Measurements from ENCODE around the gene PTPN4. TPM values are rescaled to one million over a fixed set of nuclear protein-coding genes. Genes with fewer than 3 reads are reported as not detected.

PTPN4 gene
- total and polyA plus RNA-seq, 10 of the 15 experiments (the other 5 are each of a cell fraction or from before 2014, with no cell fraction given): 5.0 to 29.7 (median 23.7) TPM

DNA sequence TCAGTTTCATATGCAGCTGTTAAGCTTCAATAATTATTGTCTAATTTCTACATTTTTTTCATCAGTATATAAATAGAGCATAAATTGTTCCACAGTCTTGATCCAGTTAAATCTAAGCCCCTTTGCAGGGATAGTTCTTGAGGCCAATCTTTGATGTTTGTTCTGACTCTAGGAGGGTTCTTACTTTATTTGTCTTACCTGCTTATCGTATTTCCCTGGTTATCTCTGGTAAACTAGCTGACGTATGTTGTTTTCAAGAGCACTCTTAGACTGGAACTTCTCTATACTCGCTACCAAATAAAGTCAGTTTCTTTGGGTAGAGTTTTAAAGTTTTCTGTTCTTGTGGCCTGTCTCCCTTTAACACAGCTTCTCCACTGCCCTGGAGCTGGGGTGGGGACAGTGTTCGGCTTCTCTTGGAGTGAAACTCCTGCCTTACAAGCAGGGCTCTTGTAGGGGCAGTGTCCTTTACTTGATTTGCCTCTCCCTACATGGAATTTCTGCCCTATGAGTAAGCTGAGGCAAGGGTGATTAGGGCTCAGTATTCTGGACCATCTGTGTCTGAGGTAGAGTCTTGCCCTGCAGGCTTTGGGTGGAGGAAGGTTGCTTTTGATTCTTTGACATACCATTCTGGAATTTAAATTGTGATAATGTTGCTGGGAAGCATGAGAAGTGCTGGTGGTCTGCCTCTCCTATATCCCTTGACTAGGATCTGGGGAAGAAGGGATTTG is 90.3 kb downstream of the PTPN4 start:
- Histone ChIP-seq H2AFZ (ENCODE audit: control insufficient read depth, low read depth, low read length) (no peak overlapping the region), H3K4me1 (ENCODE audit: control insufficient read depth, insufficient read depth, low read length) (no peaks in the 10 kb centered on the region), H3K27me3 (replicated peaks in 1 of 2; ENCODE audit: control insufficient read depth in 2 of 2, insufficient read depth in 2 of 2, low read length in 1 of 2) (no peaks in the 10 kb centered on the region), H3K4me2 (ENCODE audit: control insufficient read depth, insufficient read depth) (no peak overlapping the region), H3K79me2 (ENCODE audit: control insufficient read depth, insufficient read depth, low read length) (no peaks in the 10 kb centered on the region; the same call in 1 of the 2 replicates), H3K36me3 (ENCODE audit: control insufficient read depth in 2 of 2, insufficient read depth in 2 of 2, low read length in 1 of 2) (no peaks in the 10 kb centered on the region), H3K9ac (ENCODE audit: control insufficient read depth, insufficient read depth, low read length) (no peak overlapping the region), H3K9me3 (replicated peaks; ENCODE audit: control insufficient read depth, insufficient read depth, low read length) (peaks cover 24% of the 10 kb centered on the region), H3K4me3 (no peak overlapping the region), H3K27ac (ENCODE audit: control insufficient read depth, insufficient read depth) (no peak overlapping the region), H4K20me1 (ENCODE audit: control insufficient read depth, insufficient read depth) (no peaks in the 10 kb centered on the region)
- ChIA-PET SMC1A (ENCODE audit: uncharacterized antibody, unreplicated experiment) (interaction anchor here (0.6 kb wide), 1 partner anchor 145 kb away, joined by 3 read pairs; no protein-coding TSS in a partner anchor), CTCF (no interaction called here), POLR2A (no interaction called here), RAD21 (ENCODE audit: unreplicated experiment) (no interaction called here)
- FAIRE-seq (no peak), DNase-seq (ENCODE audit: low read depth, low spot score) (no peak), ATAC-seq (no peak)
- in situ Hi-C loops (cut with MboI) (no loop called here), intact Hi-C loops (cut with micrococcal nuclease; ENCODE audit: unreplicated experiment) (no loop called here)
- WGBS (ENCODE audit: insufficient coverage, insufficient replicate concordance, low lambda C conversion rate, missing lambda C conversion rate): 98% methylated on average over 4 of the region's 4 CpGs
- no TSS peak for BruUV-seq (replicated peaks)
- TF ChIP-seq POLR2AphosphoS5 (IDR thresholded peaks at IDR 0.05; ENCODE audit: low read length) (no peak), HDGF (IDR thresholded peaks at IDR 0.05) (no peak), SREBF1 (IDR thresholded peaks at IDR 0.05; ENCODE audit: low read length) (no peak), SPI1 (IDR thresholded peaks at IDR 0.05; ENCODE audit: borderline replicate concordance, insufficient read depth, low read depth, low read length) (no peak), TCF7 (IDR thresholded peaks at IDR 0.05; ENCODE audit: borderline replicate concordance) (no peak), MYB (IDR thresholded peaks at IDR 0.05; ENCODE audit: borderline replicate concordance, low read depth, low read length) (no peak), POLR2AphosphoS2 (IDR thresholded peaks at IDR 0.05; ENCODE audit: low read depth, low read length) (no peak), STAT3 (IDR thresholded peaks at IDR 0.05; ENCODE audit: low read depth, low read length) (no peak), NFYB (IDR thresholded peaks at IDR 0.05; ENCODE audit: insufficient read depth, low read depth, low read length) (no peak), YY1 (IDR thresholded peaks at IDR 0.05; ENCODE audit: low read depth, low read length) (no peak), RAD51 (IDR thresholded peaks at IDR 0.05) (no peak), EZH2 (IDR thresholded peaks at IDR 0.05; ENCODE audit: borderline replicate concordance, control insufficient read depth, low read depth, low read length) (no peak), RFX5 (IDR thresholded peaks at IDR 0.05; ENCODE audit: low read depth, low read length) (no peak)
- TF ChIP-seq, protein P1, sequence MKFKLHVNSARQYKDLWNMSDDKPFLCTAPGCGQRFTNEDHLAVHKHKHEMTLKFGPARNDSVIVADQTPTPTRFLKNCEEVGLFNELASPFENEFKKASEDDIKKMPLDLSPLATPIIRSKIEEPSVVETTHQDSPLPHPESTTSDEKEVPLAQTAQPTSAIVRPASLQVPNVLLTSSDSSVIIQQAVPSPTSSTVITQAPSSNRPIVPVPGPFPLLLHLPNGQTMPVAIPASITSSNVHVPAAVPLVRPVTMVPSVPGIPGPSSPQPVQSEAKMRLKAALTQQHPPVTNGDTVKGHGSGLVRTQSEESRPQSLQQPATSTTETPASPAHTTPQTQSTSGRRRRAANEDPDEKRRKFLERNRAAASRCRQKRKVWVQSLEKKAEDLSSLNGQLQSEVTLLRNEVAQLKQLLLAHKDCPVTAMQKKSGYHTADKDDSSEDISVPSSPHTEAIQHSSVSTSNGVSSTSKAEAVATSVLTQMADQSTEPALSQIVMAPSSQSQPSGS (IDR thresholded peaks at IDR 0.05; ENCODE audit: low read length): no peak
- TF ChIP-seq, protein P2, sequence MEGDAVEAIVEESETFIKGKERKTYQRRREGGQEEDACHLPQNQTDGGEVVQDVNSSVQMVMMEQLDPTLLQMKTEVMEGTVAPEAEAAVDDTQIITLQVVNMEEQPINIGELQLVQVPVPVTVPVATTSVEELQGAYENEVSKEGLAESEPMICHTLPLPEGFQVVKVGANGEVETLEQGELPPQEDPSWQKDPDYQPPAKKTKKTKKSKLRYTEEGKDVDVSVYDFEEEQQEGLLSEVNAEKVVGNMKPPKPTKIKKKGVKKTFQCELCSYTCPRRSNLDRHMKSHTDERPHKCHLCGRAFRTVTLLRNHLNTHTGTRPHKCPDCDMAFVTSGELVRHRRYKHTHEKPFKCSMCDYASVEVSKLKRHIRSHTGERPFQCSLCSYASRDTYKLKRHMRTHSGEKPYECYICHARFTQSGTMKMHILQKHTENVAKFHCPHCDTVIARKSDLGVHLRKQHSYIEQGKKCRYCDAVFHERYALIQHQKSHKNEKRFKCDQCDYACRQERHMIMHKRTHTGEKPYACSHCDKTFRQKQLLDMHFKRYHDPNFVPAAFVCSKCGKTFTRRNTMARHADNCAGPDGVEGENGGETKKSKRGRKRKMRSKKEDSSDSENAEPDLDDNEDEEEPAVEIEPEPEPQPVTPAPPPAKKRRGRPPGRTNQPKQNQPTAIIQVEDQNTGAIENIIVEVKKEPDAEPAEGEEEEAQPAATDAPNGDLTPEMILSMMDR (IDR thresholded peaks at IDR 0.05 in 2 of 3, conservative IDR thresholded peaks at IDR 0.05 in 1 of 3; ENCODE audit: control insufficient read depth in 2 of 3, extremely low read depth in 1 of 3, insufficient read depth in 1 of 3, low read depth in 3 of 3, low read length in 3 of 3): no peak
- TF ChIP-seq, protein P3, sequence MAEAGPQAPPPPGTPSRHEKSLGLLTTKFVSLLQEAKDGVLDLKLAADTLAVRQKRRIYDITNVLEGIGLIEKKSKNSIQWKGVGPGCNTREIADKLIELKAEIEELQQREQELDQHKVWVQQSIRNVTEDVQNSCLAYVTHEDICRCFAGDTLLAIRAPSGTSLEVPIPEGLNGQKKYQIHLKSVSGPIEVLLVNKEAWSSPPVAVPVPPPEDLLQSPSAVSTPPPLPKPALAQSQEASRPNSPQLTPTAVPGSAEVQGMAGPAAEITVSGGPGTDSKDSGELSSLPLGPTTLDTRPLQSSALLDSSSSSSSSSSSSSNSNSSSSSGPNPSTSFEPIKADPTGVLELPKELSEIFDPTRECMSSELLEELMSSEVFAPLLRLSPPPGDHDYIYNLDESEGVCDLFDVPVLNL (IDR thresholded peaks at IDR 0.05; ENCODE audit: low read depth, low read length): no peak
- TF ChIP-seq, protein P4, sequence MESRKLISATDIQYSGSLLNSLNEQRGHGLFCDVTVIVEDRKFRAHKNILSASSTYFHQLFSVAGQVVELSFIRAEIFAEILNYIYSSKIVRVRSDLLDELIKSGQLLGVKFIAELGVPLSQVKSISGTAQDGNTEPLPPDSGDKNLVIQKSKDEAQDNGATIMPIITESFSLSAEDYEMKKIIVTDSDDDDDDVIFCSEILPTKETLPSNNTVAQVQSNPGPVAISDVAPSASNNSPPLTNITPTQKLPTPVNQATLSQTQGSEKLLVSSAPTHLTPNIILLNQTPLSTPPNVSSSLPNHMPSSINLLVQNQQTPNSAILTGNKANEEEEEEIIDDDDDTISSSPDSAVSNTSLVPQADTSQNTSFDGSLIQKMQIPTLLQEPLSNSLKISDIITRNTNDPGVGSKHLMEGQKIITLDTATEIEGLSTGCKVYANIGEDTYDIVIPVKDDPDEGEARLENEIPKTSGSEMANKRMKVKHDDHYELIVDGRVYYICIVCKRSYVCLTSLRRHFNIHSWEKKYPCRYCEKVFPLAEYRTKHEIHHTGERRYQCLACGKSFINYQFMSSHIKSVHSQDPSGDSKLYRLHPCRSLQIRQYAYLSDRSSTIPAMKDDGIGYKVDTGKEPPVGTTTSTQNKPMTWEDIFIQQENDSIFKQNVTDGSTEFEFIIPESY (IDR thresholded peaks at IDR 0.05): no peak

Data from GM12878 (cell line).